Body of pancreas (tissue), 4 donors: ENCODE results near the gene MINK1. TPM values are rescaled to one million over a fixed set of nuclear protein-coding genes. Genes with fewer than 3 reads are reported as not detected.

ENCODE experiments used
- ATAC-seq: fragments of 150-250 bp; one replicate; pipeline ENCODE4 v1.9.1; 2016
- DNase-seq, 4 donors: peaks; one replicate each; pipeline ENCODE4 v3.0.0-alpha.2; 2019
- H3K27ac ChIP-seq, 4 donors: fragments of 200-600 bp; sonication (generic); 1 replicate in 3 of 4; 2 replicates in 1 of 4; pipeline versions ENCODE4 v1.5.1 to v1.6.1; 2016 to 2019; ENCODE audit warnings: mild to moderate bottlenecking in 1 of 4, mixed read lengths in 1 of 4, moderate library complexity in 1 of 4
- H3K27me3 ChIP-seq, 2 donors: fragments of 200-600 bp; sonication (generic); one replicate each; pipeline ENCODE4 v1.6.0; 2016; ENCODE audit warnings: mild to moderate bottlenecking in 1 of 2
- H3K36me3 ChIP-seq, 2 donors: fragments of 200-600 bp; sonication (generic); replicated peaks in 1 of 2; 2 replicates each; pipeline ENCODE4 v1.5.1; 2016; ENCODE audit warnings: low read depth in 2 of 2; ENCODE audit not compliant: insufficient read depth in 1 of 2
- H3K4me1 ChIP-seq: fragments of 200-600 bp; sonication (generic); one replicate; pipeline ENCODE4 v1.6.0; 2016
- H3K4me3 ChIP-seq, 2 donors: fragments of 200-600 bp; sonication (generic); 1 replicate in 1 of 2; 2 replicates in 1 of 2; pipeline ENCODE4 v1.5.1; 2016 to 2019
- H3K9me3 ChIP-seq, 3 donors: fragments of 200-600 bp; sonication (generic); 1 replicate in 2 of 3; 2 replicates in 1 of 3; pipeline ENCODE4 v1.5.1; 2016
- CTCF ChIP-seq, 7 experiments: fragments of 450-650 bp in 4 of 7; fragments of 200-600 bp in 3 of 7; sonication (generic) in 3 of 7; IDR thresholded peaks; one replicate each; pipeline ENCODE4 v1.5.1; 2016 to 2019; ENCODE audit warnings: antibody characterized with exemption in 7 of 7
- POLR2A ChIP-seq, 3 donors: fragments of 450-650 bp; IDR thresholded peaks; one replicate each; pipeline ENCODE4 v1.6.1; 2016; ENCODE audit warnings: antibody characterized with exemption in 3 of 3, mild to moderate bottlenecking in 2 of 3
- WGBS, 2 donors: methylation state at CpG; one replicate each; pipeline ENCODE4 v1.1.5; 2017; 5-methylcytosine and 5-hydroxymethylcytosine counted together
- intact Hi-C: fragments of 100-400 bp; cut with DNase I; formaldehyde crosslinking; loops from one replicate; pipeline ENCODE4 v1.15.1; 2023
- total RNA-seq, 2 donors: library from RNA; depleted of rRNA; stranded (reverse); fragments of >200 nt; gene quantifications; one replicate each; pipeline ENCODE4 v1.1.0, GENCODE V29; 2016

MINK1 gene
- total RNA-seq, 2 donors from 2014 or later, result 32.7 to 66.6 TPM

GRCh38 chr17:4790705-4791088, 42.4 kb upstream of the MINK1 start:
- no peaks in the 10 kb centered on the region for H3K9me3 ChIP-seq
- H3K4me3 ChIP-seq, result no peak overlapping the region
- H3K27ac ChIP-seq, result peak overlapping the region; percentile 91 to 100 (median 94)
- no peaks in the 10 kb centered on the region for H3K36me3 ChIP-seq
- intact Hi-C loops, result no loop called here
- peaks cover 0 to 5% of the 10 kb centered on the region in 2 donors for H3K27me3 ChIP-seq
- DNase-seq (no peak), ATAC-seq (no peak)
- 35% methylated on average over 7 of the region's 7 CpGs for WGBS, 2 donors
- peaks cover 43% of the 10 kb centered on the region for H3K4me1 ChIP-seq
- no peak for TF ChIP-seq CTCF (IDR thresholded peaks at IDR 0.05)
- TF ChIP-seq POLR2A (IDR thresholded peaks at IDR 0.05), result no peak

GRCh38 chr17:4795168-4795567, 38.0 kb upstream of the MINK1 start:
- intact Hi-C loops, result no loop called here
- no peaks in the 10 kb centered on the region for H3K27me3 ChIP-seq
- ATAC-seq (no peak), DNase-seq (no peak)
- peaks cover 0 to 2% of the 10 kb centered on the region in 2 donors for H3K36me3 ChIP-seq
- no peak overlapping the region for H3K4me3 ChIP-seq
- no peak overlapping the region for H3K27ac ChIP-seq
- WGBS, 2 donors, result 86 to 91% methylated on average over 1 of the region's 1 CpG
- no peaks in the 10 kb centered on the region for H3K9me3 ChIP-seq
- TF ChIP-seq POLR2A (IDR thresholded peaks at IDR 0.05) (no peak), CTCF (IDR thresholded peaks at IDR 0.05) (no peak)
- peaks cover 14% of the 10 kb centered on the region for H3K4me1 ChIP-seq

GRCh38 chr17:4796552-4796920, 36.6 kb upstream of the MINK1 start:
- H3K36me3 ChIP-seq, result peaks cover 0 to 2% of the 10 kb centered on the region in 2 donors
- intact Hi-C loops, result no loop called here
- no peaks in the 10 kb centered on the region for H3K9me3 ChIP-seq
- WGBS, 2 donors, result 0 to 1% methylated on average over 7 of the region's 7 CpGs
- TF ChIP-seq CTCF (IDR thresholded peaks at IDR 0.05) (no peak), POLR2A (IDR thresholded peaks at IDR 0.05) (no peak)
- no peak for ATAC-seq
- DNase-seq, result no peak
- H3K27me3 ChIP-seq, result no peaks in the 10 kb centered on the region
- H3K27ac ChIP-seq, result peak overlapping the region; percentile 51 to 73 (median 62)
- H3K4me3 ChIP-seq, result peak overlapping the region; percentile 74 to 91
- peaks cover 10% of the 10 kb centered on the region for H3K4me1 ChIP-seq

- H3K27ac ChIP-seq, result no peak overlapping the region
- H3K4me3 ChIP-seq, result no peak overlapping the region
- no peak for ATAC-seq
- 62 to 73% methylated on average over 10 of the region's 10 CpGs for WGBS, 2 donors
- H3K9me3 ChIP-seq, result no peaks in the 10 kb centered on the region
- H3K4me1 ChIP-seq, result peaks cover 10% of the 10 kb centered on the region
- intact Hi-C loops, result no loop called here
- DNase-seq, result no peak
- H3K36me3 ChIP-seq, result peaks cover 0 to 2% of the 10 kb centered on the region in 2 donors
- no peaks in the 10 kb centered on the region for H3K27me3 ChIP-seq
- TF ChIP-seq POLR2A (IDR thresholded peaks at IDR 0.05), result no peak
- TF ChIP-seq CTCF (IDR thresholded peaks at IDR 0.05), result no peak
These were observed 32.5 kb upstream of the MINK1 start for GRCh38 chr17:4800462-4801196.

GRCh38 chr17:4802228-4802627, 30.9 kb upstream of the MINK1 start, which contains the start of gene C17orf114:
C17orf114 (minus strand) TSS chr17:4802328.
- peaks cover 9% of the 10 kb centered on the region for H3K4me1 ChIP-seq
- no peak within 1 kb of the TSS for H3K4me3 ChIP-seq
- 76 to 81% methylated on average over 8 to 9 of the region's 9 CpGs for WGBS, 2 donors
- DNase-seq (no peak), ATAC-seq (no peak)
- H3K9me3 ChIP-seq, result no peaks in the 10 kb centered on the region
- H3K36me3 ChIP-seq, result peaks cover 0 to 2% of the 10 kb centered on the region in 2 donors
- no peaks in the 10 kb centered on the region for H3K27me3 ChIP-seq
- intact Hi-C loops, result no loop called here
- no peak within 1 kb of the TSS for H3K27ac ChIP-seq
- TF ChIP-seq POLR2A (IDR thresholded peaks at IDR 0.05), result no peak
- no peak for TF ChIP-seq CTCF (IDR thresholded peaks at IDR 0.05)
